OCI-LY1 (cell line): ENCODE results near the gene BHLHA15.

Source experiments
- H2AFZ ChIP-seq: fragments of 200-600 bp; sonication (generic), shearing (Covaris generic); 2 replicates; pipeline ENCODE4 v1.6.0; 2014; ENCODE audit warnings: antibody characterized with exemption, mild to moderate bottlenecking, low read length
- H3F3A ChIP-seq: fragments of 200-600 bp; sonication (generic), shearing (Covaris generic); 2 replicates; pipeline ENCODE4 v1.6.0; 2014; ENCODE audit warnings: mild to moderate bottlenecking, antibody characterized with exemption, low read length, moderate library complexity; ENCODE audit not compliant: insufficient read depth
- H3K27ac ChIP-seq: fragments of 200-600 bp; sonication (generic); 2 replicates; pipeline ENCODE4 v1.5.1; 2014; ENCODE audit warnings: low read length, mixed run types, mild to moderate bottlenecking, low read depth; ENCODE audit not compliant: poor library complexity, severe bottlenecking
- H3K27me3 ChIP-seq: fragments of 200-600 bp; sonication (generic); 2 replicates; pipeline ENCODE4 v1.6.0; 2014; ENCODE audit warnings: antibody characterized with exemption, mild to moderate bottlenecking, low read length, moderate library complexity; ENCODE audit not compliant: insufficient read depth
- H3K36me3 ChIP-seq: fragments of 200-600 bp; sonication (generic); 2 replicates; pipeline ENCODE4 v1.6.1; 2014; ENCODE audit warnings: mild to moderate bottlenecking, antibody characterized with exemption, low read length, moderate library complexity, mixed read lengths; ENCODE audit not compliant: insufficient read depth
- H3K4me1 ChIP-seq: fragments of 200-600 bp; sonication (generic); 2 replicates; pipeline ENCODE4 v1.5.1; 2014; ENCODE audit warnings: mild to moderate bottlenecking, low read length, moderate library complexity; ENCODE audit not compliant: insufficient read depth, severe bottlenecking
- H3K4me2 ChIP-seq: fragments of 200-600 bp; sonication (generic), shearing (Covaris generic); 2 replicates; pipeline ENCODE4 v1.6.1; 2014; ENCODE audit warnings: low read length
- H3K4me3 ChIP-seq: fragments of 200-600 bp; sonication (generic); 2 replicates; pipeline ENCODE4 v1.5.1; 2014; ENCODE audit warnings: low read length, low read depth, mild to moderate bottlenecking, mixed read lengths; ENCODE audit not compliant: poor library complexity, severe bottlenecking
- H3K79me2 ChIP-seq: fragments of 200-600 bp; shearing (Covaris generic); 2 replicates; pipeline ENCODE4 v1.6.1; 2016; ENCODE audit warnings: mixed run types, low read length, mixed read lengths; ENCODE audit not compliant: insufficient read depth
- H3K9ac ChIP-seq: fragments of 200-600 bp; sonication (generic), shearing (Covaris generic); 2 replicates; pipeline ENCODE4 v1.6.1; 2014; ENCODE audit warnings: mild to moderate bottlenecking, low read length, mixed read lengths
- H3K9me2 ChIP-seq: fragments of 200-600 bp; sonication (generic), shearing (Covaris generic); 2 replicates; pipeline ENCODE4 v1.6.1; 2014; ENCODE audit warnings: low read depth, mild to moderate bottlenecking, low read length, mixed read lengths
- H3K9me3 ChIP-seq: fragments of 200-600 bp; shearing (Covaris generic); 2 replicates; pipeline ENCODE4 v1.6.1; 2014; ENCODE audit warnings: low read length, mixed read lengths
- H4K20me1 ChIP-seq: fragments of 200-600 bp; sonication (generic), shearing (Covaris generic); 2 replicates; pipeline ENCODE4 v1.6.0; 2016; ENCODE audit warnings: mild to moderate bottlenecking, low read length; ENCODE audit not compliant: insufficient read depth
- EZH2 ChIP-seq: fragments of 200-600 bp; sonication (generic), shearing (Covaris generic); IDR thresholded peaks from 2 replicates; pipeline ENCODE4 v1.8.0; 2017; ENCODE audit warnings: borderline replicate concordance, mixed run types, mild to moderate bottlenecking, antibody characterized with exemption, low read length, moderate library complexity, mixed read lengths
- TF ChIP-seq, protein P1 (sequence below): fragments of 200-600 bp; sonication (generic), shearing (Covaris generic); IDR thresholded peaks from 2 replicates; pipeline ENCODE4 v1.5.1; 2017; ENCODE audit warnings: mild to moderate bottlenecking, antibody characterized with exemption, low read length, moderate library complexity, mixed read lengths

BHLHA15 gene

DNA sequence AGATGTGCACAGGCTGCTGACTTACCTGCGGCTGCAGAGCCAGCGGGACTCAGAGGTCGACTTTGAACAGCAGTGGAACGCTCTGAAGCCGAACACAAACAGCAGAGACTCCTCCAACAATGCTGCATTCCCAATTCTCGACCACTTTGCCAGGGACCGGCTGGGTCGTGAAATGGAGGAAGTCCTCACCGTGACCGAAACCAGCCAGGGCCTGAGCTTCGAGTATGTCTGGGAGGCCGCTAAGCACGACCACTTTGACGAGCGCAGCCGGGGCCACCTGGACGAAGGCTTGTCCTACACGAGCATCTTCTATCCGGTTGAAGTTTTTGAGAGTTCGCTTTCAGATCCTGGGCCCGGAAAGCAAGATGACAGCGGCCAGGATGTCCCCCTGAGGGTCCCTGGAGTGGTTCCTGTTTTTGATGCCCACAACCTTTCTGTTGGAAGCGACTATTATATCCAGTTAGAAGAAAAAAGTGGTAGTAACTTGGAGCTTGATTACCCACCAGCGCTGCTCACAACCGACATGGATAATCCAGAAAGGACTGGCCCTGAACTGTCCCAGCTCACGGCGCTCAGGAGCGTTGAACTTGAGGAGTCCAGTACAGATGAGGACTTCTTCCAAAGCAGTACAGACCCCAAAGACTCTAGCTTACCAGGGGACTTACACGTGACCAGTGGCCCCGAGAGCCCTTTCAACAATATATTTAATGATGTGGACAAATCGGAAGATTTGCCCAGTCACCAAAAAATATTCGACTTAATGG lies 19.4 kb upstream of the BHLHA15 start:
- no peak overlapping the region for H2AFZ ChIP-seq
- H3K79me2 ChIP-seq, result no peaks in the 10 kb centered on the region
- H3K9me2 ChIP-seq, result no peaks in the 10 kb centered on the region
- TF ChIP-seq EZH2, result no peak
- TF ChIP-seq, protein P1, sequence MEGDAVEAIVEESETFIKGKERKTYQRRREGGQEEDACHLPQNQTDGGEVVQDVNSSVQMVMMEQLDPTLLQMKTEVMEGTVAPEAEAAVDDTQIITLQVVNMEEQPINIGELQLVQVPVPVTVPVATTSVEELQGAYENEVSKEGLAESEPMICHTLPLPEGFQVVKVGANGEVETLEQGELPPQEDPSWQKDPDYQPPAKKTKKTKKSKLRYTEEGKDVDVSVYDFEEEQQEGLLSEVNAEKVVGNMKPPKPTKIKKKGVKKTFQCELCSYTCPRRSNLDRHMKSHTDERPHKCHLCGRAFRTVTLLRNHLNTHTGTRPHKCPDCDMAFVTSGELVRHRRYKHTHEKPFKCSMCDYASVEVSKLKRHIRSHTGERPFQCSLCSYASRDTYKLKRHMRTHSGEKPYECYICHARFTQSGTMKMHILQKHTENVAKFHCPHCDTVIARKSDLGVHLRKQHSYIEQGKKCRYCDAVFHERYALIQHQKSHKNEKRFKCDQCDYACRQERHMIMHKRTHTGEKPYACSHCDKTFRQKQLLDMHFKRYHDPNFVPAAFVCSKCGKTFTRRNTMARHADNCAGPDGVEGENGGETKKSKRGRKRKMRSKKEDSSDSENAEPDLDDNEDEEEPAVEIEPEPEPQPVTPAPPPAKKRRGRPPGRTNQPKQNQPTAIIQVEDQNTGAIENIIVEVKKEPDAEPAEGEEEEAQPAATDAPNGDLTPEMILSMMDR, result no peak
- peaks cover 78% of the 10 kb centered on the region for H3K36me3 ChIP-seq
- H3F3A ChIP-seq, result no peaks in the 10 kb centered on the region
- H3K4me2 ChIP-seq, result no peak overlapping the region
- H4K20me1 ChIP-seq, result no peaks in the 10 kb centered on the region
- no peak overlapping the region for H3K27ac ChIP-seq
- H3K9ac ChIP-seq, result no peak overlapping the region
- no peaks in the 10 kb centered on the region for H3K4me1 ChIP-seq
- no peaks in the 10 kb centered on the region for H3K27me3 ChIP-seq
- no peak overlapping the region for H3K4me3 ChIP-seq
- H3K9me3 ChIP-seq, result peaks cover 13% of the 10 kb centered on the region

GRCh38 chr7:98192781-98193457 lies 18.3 kb upstream of the BHLHA15 start:
- TF ChIP-seq EZH2, result no peak
- TF ChIP-seq, protein P1, result no peak
- Histone ChIP-seq H3K4me3 (no peak overlapping the region), H3K27me3 (no peaks in the 10 kb centered on the region), H3K9me2 (no peaks in the 10 kb centered on the region), H4K20me1 (no peaks in the 10 kb centered on the region), H2AFZ (no peak overlapping the region), H3K79me2 (no peaks in the 10 kb centered on the region), H3K9ac (no peak overlapping the region), H3K4me1 (no peaks in the 10 kb centered on the region), H3K27ac (no peak overlapping the region), H3K4me2 (no peak overlapping the region), H3K36me3 (peaks cover 72% of the 10 kb centered on the region), H3K9me3 (peaks cover 13% of the 10 kb centered on the region), H3F3A (no peaks in the 10 kb centered on the region)

DNA sequence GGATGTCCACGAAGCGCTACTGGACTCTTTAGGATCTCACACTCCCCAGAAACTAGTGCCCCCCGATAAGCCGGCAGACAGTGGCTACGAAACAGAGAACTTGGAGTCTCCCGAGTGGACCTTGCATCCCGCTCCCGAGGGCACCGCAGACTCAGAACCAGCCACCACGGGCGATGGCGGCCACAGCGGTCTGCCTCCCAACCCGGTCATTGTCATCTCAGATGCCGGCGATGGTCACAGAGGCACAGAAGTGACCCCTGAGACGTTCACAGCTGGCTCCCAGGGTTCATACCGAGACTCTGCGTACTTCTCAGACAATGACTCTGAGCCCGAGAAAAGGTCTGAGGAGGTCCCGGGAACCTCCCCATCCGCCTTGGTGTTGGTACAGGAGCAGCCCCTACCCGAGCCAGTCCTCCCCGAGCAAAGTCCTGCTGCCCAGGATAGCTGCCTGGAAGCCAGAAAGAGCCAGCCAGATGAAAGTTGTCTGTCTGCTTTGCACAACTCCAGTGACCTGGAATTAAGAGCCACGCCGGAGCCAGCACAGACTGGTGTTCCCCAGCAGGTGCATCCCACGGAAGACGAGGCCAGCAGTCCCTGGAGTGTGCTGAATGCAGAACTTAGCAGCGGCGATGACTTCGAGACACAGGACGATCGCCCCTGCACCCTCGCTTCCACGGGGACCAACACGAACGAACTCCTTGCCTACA lies 17.6 kb upstream of the BHLHA15 start:
- Histone ChIP-seq H3K9me3 (peaks cover 11% of the 10 kb centered on the region; the same call in 1 of the 2 replicates), H3K9ac (no peak overlapping the region), H3F3A (no peaks in the 10 kb centered on the region), H3K4me1 (no peaks in the 10 kb centered on the region), H3K79me2 (no peaks in the 10 kb centered on the region), H4K20me1 (no peaks in the 10 kb centered on the region), H3K4me3 (no peak overlapping the region), H3K4me2 (no peak overlapping the region), H3K36me3 (peaks cover 72% of the 10 kb centered on the region), H3K9me2 (no peaks in the 10 kb centered on the region), H2AFZ (no peak overlapping the region), H3K27ac (no peak overlapping the region), H3K27me3 (no peaks in the 10 kb centered on the region)
- no peak for TF ChIP-seq EZH2
- TF ChIP-seq, protein P1, result no peak
